KMS-11 (cell line): Measurements from ENCODE around the gene SLC2A4RG.

ENCODE experiments used
- H2AFZ ChIP-seq: fragments of 200-600 bp; sonication (generic); 2 replicates; pipeline ENCODE4 v1.6.1; 2016; ENCODE audit warnings: antibody characterized with exemption, mixed run types, low read depth
- H3K27ac ChIP-seq: fragments of 200-600 bp; sonication (generic); 2 replicates; pipeline ENCODE4 v1.6.1; 2016; ENCODE audit warnings: mild to moderate bottlenecking, mixed run types
- H3K27me3 ChIP-seq: fragments of 200-600 bp; sonication (generic); 2 replicates; pipeline ENCODE4 v1.6.1; 2017; ENCODE audit warnings: mild to moderate bottlenecking, low read depth, mixed run types, moderate library complexity; ENCODE audit not compliant: insufficient read depth
- H3K36me3 ChIP-seq: fragments of 200-600 bp; sonication (generic); 2 replicates; pipeline ENCODE4 v1.6.1; 2017; ENCODE audit warnings: mild to moderate bottlenecking, mixed run types; ENCODE audit not compliant: insufficient read depth
- H3K4me1 ChIP-seq: fragments of 200-600 bp; sonication (generic); 2 replicates; pipeline ENCODE4 v1.6.1; 2016; ENCODE audit warnings: mild to moderate bottlenecking, low read depth, mixed run types; ENCODE audit not compliant: poor library complexity, severe bottlenecking
- H3K4me2 ChIP-seq: fragments of 200-600 bp; sonication (generic); 2 replicates; pipeline ENCODE4 v1.7.0; 2016; ENCODE audit warnings: mild to moderate bottlenecking, mixed run types
- H3K4me3 ChIP-seq: fragments of 200-600 bp; sonication (generic); IDR thresholded peaks from 2 replicates; pipeline ENCODE4 v1.6.1; 2017; ENCODE audit warnings: low read depth, low read length, mixed read lengths; ENCODE audit not compliant: insufficient read depth
- H3K79me2 ChIP-seq: fragments of 200-600 bp; sonication (generic); 2 replicates; pipeline ENCODE4 v1.6.1; 2016; ENCODE audit warnings: low read depth, mixed run types; ENCODE audit not compliant: insufficient read depth
- H3K9ac ChIP-seq: fragments of 200-600 bp; sonication (generic); 2 replicates; pipeline ENCODE4 v1.6.1; 2016; ENCODE audit warnings: mild to moderate bottlenecking, mixed run types
- H4K20me1 ChIP-seq: fragments of 200-600 bp; sonication (generic); 2 replicates; pipeline ENCODE4 v1.6.1; 2016; ENCODE audit warnings: mild to moderate bottlenecking, mixed run types; ENCODE audit not compliant: insufficient read depth
- TF ChIP-seq, protein P1 (sequence below): fragments of 200-600 bp; sonication (generic); conservative IDR thresholded peaks from 2 replicates; pipeline ENCODE4 v1.6.1; 2017; ENCODE audit warnings: low read depth, mild to moderate bottlenecking, antibody characterized with exemption, low read length, moderate library complexity, mixed read lengths

SLC2A4RG gene, protein sequence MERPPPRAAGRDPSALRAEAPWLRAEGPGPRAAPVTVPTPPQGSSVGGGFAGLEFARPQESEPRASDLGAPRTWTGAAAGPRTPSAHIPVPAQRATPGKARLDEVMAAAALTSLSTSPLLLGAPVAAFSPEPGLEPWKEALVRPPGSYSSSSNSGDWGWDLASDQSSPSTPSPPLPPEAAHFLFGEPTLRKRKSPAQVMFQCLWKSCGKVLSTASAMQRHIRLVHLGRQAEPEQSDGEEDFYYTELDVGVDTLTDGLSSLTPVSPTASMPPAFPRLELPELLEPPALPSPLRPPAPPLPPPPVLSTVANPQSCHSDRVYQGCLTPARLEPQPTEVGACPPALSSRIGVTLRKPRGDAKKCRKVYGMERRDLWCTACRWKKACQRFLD

GRCh38 chr20:63739130-63740069 lies at the start of gene SLC2A4RG:
Gene SLC2A4RG, plus strand, starts transcription at chr20:63739776. Its CDS starts 137 bp downstream, at chr20:63739913.
- Histone ChIP-seq H3K4me1 (peaks cover 31% of the 10 kb centered on the region), H3K4me3 (no peak within 1 kb of the TSS), H3K36me3 (no peaks in the 10 kb centered on the region), H2AFZ (no peak within 1 kb of the TSS), H3K4me2 (peak within 1 kb of the TSS; percentile 94), H3K27me3 (no peaks in the 10 kb centered on the region), H3K79me2 (peaks cover 8% of the 10 kb centered on the region; the same call in 1 of the 2 replicates), H4K20me1 (no peaks in the 10 kb centered on the region), H3K9ac (peak within 1 kb of the TSS; percentile 75; the same call in 1 of the 2 replicates), H3K27ac (peak within 1 kb of the TSS; percentile 28; the same call in 1 of the 2 replicates)
- TF ChIP-seq, protein P1, sequence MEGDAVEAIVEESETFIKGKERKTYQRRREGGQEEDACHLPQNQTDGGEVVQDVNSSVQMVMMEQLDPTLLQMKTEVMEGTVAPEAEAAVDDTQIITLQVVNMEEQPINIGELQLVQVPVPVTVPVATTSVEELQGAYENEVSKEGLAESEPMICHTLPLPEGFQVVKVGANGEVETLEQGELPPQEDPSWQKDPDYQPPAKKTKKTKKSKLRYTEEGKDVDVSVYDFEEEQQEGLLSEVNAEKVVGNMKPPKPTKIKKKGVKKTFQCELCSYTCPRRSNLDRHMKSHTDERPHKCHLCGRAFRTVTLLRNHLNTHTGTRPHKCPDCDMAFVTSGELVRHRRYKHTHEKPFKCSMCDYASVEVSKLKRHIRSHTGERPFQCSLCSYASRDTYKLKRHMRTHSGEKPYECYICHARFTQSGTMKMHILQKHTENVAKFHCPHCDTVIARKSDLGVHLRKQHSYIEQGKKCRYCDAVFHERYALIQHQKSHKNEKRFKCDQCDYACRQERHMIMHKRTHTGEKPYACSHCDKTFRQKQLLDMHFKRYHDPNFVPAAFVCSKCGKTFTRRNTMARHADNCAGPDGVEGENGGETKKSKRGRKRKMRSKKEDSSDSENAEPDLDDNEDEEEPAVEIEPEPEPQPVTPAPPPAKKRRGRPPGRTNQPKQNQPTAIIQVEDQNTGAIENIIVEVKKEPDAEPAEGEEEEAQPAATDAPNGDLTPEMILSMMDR: no peak

- Histone ChIP-seq H3K4me2 (no peak overlapping the region), H3K36me3 (no peaks in the 10 kb centered on the region), H3K9ac (no peak overlapping the region), H3K4me3 (no peak overlapping the region), H2AFZ (no peak overlapping the region), H4K20me1 (no peaks in the 10 kb centered on the region), H3K79me2 (no peaks in the 10 kb centered on the region), H3K27me3 (no peaks in the 10 kb centered on the region; the same call in 1 of the 2 replicates), H3K27ac (no peak overlapping the region), H3K4me1 (no peaks in the 10 kb centered on the region)
- TF ChIP-seq, protein P1: no peak
These were observed 49.3 kb upstream of the SLC2A4RG start for GRCh38 chr20:63690003-63690897.

GRCh38 chr20:63690898-63691710 lies 48.5 kb upstream of the SLC2A4RG start:
- Histone ChIP-seq H2AFZ (no peak overlapping the region), H4K20me1 (no peaks in the 10 kb centered on the region), H3K9ac (no peak overlapping the region), H3K4me3 (no peak overlapping the region), H3K27me3 (no peaks in the 10 kb centered on the region; the same call in 1 of the 2 replicates), H3K27ac (no peak overlapping the region), H3K36me3 (no peaks in the 10 kb centered on the region), H3K4me1 (no peaks in the 10 kb centered on the region), H3K4me2 (no peak overlapping the region), H3K79me2 (no peaks in the 10 kb centered on the region)
- TF ChIP-seq, protein P1: no peak
